NCI-H1436 (cell line): ENCODE measurements around the gene ZDHHC11.
"Not testable (repeated sequence)": the region's sequence is repeated elsewhere in the genome, so short reads cannot be mapped to it uniquely, and the experiment has no call there.

ENCODE experiments used
- DNase-seq: peaks from one replicate; lab custom pipeline; 2025; lab: John Stamatoyannopoulos, UW

The ZDHHC11 gene

DNA sequence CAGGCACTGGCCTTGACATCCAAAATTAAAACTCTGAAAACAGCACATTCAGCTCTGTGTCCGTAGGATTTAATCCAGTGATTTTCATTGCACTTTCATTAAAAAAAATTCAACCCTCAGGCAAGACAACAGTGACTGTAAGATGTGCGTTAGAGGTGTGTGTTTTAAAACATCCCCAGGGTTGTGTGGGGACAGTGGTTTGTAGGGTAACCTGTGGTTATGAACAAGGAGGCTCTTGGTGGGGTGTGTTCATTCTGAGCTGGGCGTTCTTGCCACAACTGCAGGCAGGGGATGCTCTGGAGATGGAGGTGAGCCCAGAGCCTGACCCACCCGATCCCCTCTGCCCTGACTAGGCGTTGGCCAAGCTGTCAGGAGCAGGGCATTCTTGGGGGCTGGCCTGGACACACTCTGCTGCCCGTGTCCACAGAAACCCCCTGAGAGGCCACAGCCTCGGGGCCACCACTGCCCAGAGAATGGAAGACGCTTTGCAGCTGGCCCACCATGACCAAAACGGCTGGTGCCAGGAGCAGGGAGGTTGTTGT, 103.4 kb downstream of the ZDHHC11 start:
- not testable (repeated sequence) for DNase-seq

DNA sequence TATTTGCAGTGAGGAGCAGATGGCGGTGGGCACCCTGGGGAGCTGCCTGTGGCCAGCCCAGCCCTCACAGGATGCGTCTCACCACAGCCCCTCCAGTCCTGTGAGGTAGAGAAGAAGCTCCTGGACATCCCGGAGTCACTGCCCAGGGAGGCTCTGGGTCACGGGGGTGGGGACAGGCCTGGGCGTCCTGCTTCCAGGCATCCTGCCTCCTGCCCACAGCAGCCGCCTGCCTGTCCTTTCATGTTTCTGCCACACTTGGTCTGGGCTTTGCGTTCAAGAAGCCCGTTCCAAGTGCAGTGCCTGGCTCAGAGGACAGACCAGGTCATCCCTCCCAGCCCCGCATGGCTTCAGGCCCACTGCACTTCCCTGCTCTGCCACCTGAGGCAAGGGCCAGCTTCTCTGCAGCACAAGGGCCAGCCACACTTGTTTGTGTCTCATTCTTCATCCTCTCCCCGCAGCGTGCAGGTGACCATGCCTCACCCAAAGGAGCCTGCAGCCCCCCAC, 104.5 kb downstream of the ZDHHC11 start:
- no peak for DNase-seq
